Subcutaneous adipose tissue (tissue), 4 donors: ENCODE data around the gene CNOT2. TPM values are rescaled to one million over a fixed set of nuclear protein-coding genes. Genes with fewer than 3 reads are reported as not detected.

ENCODE experiments used
- total RNA-seq, 4 donors: library from RNA; depleted of rRNA; stranded (reverse); fragments of >200 nt; gene quantifications; one replicate each; pipeline ENCODE4 v1.1.0, GENCODE V29; 2016
- TF ChIP-seq, protein P1 (sequence below): fragments of 450-650 bp; IDR thresholded peaks from one replicate; pipeline ENCODE4 v1.5.1; 2016; ENCODE audit warnings: low read depth, mild to moderate bottlenecking, control low read depth, antibody characterized with exemption, moderate library complexity

The CNOT2 gene
- total RNA-seq, 4 donors from 2014 or later: 115 to 211 (median 141) TPM

DNA sequence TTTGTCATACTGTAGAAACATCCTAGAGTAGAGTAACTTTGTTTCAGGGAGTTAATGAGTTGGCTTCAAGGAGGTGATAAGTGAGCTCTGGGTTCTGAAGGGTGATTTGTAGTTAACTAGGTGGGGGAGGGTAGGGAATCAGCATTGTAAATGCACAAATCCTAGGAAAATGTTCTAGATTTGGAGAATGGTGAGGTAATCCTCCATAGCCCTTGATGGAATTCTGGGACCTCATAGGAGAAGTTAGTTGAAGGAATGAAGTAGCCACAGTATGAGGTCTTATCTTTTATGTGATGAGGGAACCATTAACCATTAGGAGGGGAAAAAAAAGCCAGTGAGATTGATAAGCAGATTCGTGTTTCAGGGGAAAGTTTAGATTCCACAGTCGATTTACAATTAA, 8.0 kb downstream of the CNOT2 start:
- TF ChIP-seq, protein P1, sequence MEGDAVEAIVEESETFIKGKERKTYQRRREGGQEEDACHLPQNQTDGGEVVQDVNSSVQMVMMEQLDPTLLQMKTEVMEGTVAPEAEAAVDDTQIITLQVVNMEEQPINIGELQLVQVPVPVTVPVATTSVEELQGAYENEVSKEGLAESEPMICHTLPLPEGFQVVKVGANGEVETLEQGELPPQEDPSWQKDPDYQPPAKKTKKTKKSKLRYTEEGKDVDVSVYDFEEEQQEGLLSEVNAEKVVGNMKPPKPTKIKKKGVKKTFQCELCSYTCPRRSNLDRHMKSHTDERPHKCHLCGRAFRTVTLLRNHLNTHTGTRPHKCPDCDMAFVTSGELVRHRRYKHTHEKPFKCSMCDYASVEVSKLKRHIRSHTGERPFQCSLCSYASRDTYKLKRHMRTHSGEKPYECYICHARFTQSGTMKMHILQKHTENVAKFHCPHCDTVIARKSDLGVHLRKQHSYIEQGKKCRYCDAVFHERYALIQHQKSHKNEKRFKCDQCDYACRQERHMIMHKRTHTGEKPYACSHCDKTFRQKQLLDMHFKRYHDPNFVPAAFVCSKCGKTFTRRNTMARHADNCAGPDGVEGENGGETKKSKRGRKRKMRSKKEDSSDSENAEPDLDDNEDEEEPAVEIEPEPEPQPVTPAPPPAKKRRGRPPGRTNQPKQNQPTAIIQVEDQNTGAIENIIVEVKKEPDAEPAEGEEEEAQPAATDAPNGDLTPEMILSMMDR: no peak

DNA sequence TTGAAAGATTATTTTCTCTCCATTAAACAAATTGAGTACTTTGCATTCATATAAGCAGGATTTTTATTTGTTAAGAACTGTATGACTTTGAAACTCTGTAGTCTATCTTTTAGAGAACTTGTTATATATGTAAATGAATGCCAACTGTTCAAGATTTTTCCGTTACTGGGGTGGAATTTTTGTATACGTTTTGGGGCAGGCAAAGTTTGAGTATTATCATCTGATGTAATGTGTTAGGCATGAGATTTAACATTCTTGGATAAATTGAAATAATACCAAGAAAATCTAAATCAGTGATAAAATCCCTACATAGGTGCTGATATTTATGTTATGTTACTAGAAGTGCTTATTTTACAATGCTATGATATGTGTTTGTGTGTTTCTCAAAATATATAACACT, 8.4 kb downstream of the CNOT2 start:
- TF ChIP-seq, protein P1: no peak

DNA sequence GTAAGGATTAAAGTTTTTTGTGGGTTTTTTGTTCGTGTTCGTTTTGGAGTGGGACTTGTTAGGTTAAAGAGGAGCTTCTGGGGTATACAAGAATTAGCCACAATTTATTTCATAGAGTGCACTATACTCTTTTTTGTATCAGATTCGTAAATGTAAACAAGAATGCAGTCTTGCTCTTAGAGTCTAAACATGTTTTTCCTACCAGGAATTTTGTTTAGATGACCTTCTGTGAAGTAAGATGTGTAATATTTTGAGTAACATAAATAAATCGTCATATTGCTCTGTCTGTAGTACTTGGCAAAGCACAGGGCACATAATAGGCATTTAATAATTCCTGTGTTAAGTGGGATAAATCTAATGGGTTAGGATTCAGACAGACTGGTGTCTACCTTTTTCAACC, 9.6 kb downstream of the CNOT2 start:
- TF ChIP-seq, protein P1: no peak

DNA sequence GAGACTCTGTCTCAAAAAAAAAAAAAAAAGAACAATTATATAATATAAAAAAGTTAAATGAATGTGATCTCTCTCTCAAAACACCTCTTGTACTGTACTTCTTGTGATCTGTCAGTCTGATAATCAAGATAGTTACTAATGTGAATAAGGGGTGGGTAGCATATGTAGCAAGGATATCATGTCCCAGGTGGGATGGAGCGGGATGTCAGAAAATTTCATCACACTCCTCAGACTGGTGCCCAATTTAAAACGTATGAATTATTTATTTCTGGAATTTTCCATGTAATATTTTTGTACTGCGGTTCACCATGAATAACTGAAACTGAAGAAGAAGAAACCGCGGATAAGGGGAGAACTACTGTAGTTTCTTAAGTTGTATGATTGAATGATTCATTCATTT, 11.0 kb downstream of the CNOT2 start:
- TF ChIP-seq, protein P1: no peak

DNA sequence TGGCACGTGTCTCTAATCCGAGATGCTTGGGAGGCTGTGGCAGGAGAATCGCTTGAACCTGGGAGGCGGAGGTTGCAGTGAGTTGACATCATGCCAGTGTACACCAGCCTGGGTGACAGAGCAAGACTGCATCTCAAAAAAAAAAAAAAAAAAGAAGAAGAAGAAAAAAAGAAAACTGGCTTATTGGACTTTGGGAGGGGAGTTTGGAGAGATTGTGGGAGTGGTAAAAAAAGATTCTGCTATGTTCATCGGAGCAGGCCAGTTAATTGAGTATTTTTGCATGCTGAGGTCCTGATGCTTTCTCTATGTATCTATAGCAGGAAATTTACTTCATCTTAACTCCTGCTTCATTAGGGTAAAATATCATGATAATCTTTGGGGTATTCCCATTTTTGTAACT, 11.6 kb downstream of the CNOT2 start:
- TF ChIP-seq, protein P1: no peak

DNA sequence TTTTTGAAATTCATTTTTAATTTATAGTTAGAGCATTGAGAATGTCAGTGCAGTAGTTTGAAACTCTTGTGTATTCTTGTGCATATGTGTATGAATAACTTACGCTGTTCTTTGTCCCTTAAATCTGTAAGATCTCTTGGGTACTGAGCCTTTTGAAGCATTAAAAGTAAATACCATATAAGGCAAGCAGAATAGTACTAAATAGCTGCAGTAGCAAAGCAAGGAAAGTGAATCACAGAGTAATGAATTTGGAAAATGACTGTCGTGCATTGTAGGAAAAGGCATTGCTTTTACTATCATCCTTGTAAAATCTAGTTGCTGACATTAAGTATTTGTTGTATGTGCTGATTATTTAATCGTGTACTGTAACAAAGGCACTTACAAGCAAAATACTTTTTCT, 12.1 kb downstream of the CNOT2 start:
- TF ChIP-seq, protein P1: no peak

DNA sequence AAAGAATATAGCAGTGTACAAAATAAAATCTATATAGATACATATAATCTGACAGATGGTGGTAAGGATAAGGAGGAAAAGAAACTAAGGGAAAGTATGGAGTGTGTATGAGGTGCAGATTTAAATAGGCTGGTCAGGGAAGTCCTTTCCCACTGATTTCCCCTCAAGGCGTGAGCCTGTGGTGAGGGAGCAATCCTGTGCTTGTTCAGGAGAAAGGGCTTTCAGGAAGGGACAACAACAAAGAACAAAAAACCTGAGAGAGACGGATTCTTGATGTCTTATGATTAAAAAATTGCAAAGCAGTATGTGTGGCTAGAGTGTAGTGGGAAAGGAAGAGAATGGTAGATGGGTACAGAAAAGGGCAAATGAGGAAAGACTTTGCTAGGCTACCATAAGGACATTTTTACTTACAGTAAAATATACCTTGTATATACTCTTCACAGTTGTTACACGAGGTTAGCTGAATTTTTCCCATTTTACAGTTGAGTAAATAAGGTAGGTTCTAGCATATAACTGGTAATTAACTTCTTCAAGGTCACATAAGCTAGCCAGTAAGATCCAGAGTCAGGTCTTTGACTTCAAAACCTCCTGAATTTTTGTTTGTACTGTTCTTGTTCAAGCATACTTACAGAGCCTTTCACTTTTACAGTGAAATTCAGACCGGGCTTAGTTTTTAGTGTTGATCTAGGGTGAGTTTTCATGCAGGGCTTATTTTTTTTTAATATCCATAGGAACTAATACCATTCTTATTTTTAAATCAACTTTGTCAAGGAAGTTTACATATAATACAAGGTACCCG, 15.6 kb downstream of the CNOT2 start:
- TF ChIP-seq, protein P1: no peak
